ENCODE measurements around the gene CHST11.
"Not testable (repeated sequence)": the region's sequence is repeated elsewhere in the genome, so short reads cannot be mapped to it uniquely, and the experiment has no call there.

Gene CHST11

GRCh38 chr12:104608998-104609397 lies 152.2 kb downstream of the CHST11 start:
- Histone ChIP-seq H3K9me3 (peaks cover 19% of the 10 kb centered on the region), H4K20me1 (peaks cover 76% of the 10 kb centered on the region), H3K4me3 (no peak overlapping the region), H3K4me2 (no peak overlapping the region), H3K36me3 (peaks cover 69% of the 10 kb centered on the region), H3K27me3 (no peaks in the 10 kb centered on the region), H3K4me1 (peaks cover 68% of the 10 kb centered on the region), H3K9ac (no peak overlapping the region), H3K27ac (0 out of 2 replicates have a peak overlapping the region, but pooled peaks have one; percentile 7)
- TF ChIP-seq Cebpa-rat (IDR thresholded peaks at IDR 0.05), result no peak

- H3K36me3 ChIP-seq, result peaks cover 73% of the 10 kb centered on the region
- no peak for TF ChIP-seq Cebpa-rat (IDR thresholded peaks at IDR 0.05)
- no peaks in the 10 kb centered on the region for H3K27me3 ChIP-seq
- peaks cover 19% of the 10 kb centered on the region for H3K9me3 ChIP-seq
- peaks cover 76% of the 10 kb centered on the region for H4K20me1 ChIP-seq
- no peak overlapping the region for H3K9ac ChIP-seq
- H3K4me2 ChIP-seq, result no peak overlapping the region
- H3K27ac ChIP-seq, result 0 out of 2 replicates have a peak overlapping the region, but pooled peaks have one; percentile 7
- H3K4me1 ChIP-seq, result peaks cover 64% of the 10 kb centered on the region
- no peak overlapping the region for H3K4me3 ChIP-seq
Observed at GRCh38 chr12:104609445-104609844, 152.7 kb downstream of the CHST11 start.

- H3K36me3 ChIP-seq, result peaks cover 86% of the 10 kb centered on the region
- H3K9me3 ChIP-seq, result peaks cover 19% of the 10 kb centered on the region
- TF ChIP-seq Cebpa-rat (IDR thresholded peaks at IDR 0.05), result no peak
- no peak overlapping the region for H3K9ac ChIP-seq
- no peaks in the 10 kb centered on the region for H3K27me3 ChIP-seq
- 0 out of 2 replicates have a peak overlapping the region, but pooled peaks have one; percentile 6 for H3K4me2 ChIP-seq
- no peak overlapping the region for H3K27ac ChIP-seq
- H3K4me1 ChIP-seq, result peaks cover 63% of the 10 kb centered on the region
- peaks cover 76% of the 10 kb centered on the region for H4K20me1 ChIP-seq
- no peak overlapping the region for H3K4me3 ChIP-seq
Observed at GRCh38 chr12:104610513-104611235, 153.9 kb downstream of the CHST11 start.

DNA sequence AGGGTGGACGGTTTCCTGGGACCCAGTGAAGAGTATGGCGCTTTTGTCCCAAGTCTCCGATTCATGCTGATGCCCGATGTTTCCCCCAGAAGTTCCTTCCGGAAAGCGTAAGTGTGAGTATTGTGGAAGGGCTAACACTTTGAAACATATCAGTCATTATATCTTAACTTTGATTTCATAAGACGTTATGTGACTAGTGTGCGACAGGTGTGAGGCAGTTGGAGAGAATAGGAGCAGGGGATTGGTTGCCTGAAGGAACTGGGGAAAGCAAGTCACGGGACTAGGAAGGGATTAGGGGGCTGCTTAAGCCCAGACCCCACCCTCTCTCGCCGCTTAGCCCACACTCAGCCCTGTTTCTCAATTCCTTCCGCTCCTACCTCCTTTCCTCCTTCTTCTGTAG lies 154.9 kb downstream of the CHST11 start:
- peaks cover 84% of the 10 kb centered on the region for H3K36me3 ChIP-seq
- H4K20me1 ChIP-seq, result peaks cover 80% of the 10 kb centered on the region
- H3K27me3 ChIP-seq, result no peaks in the 10 kb centered on the region
- H3K4me2 ChIP-seq, result no peak overlapping the region
- H3K4me3 ChIP-seq, result no peak overlapping the region
- H3K9ac ChIP-seq, result no peak overlapping the region
- TF ChIP-seq Cebpa-rat (IDR thresholded peaks at IDR 0.05), result no peak
- no peak overlapping the region for H3K27ac ChIP-seq
- H3K4me1 ChIP-seq, result peaks cover 61% of the 10 kb centered on the region
- peaks cover 19% of the 10 kb centered on the region for H3K9me3 ChIP-seq

DNA sequence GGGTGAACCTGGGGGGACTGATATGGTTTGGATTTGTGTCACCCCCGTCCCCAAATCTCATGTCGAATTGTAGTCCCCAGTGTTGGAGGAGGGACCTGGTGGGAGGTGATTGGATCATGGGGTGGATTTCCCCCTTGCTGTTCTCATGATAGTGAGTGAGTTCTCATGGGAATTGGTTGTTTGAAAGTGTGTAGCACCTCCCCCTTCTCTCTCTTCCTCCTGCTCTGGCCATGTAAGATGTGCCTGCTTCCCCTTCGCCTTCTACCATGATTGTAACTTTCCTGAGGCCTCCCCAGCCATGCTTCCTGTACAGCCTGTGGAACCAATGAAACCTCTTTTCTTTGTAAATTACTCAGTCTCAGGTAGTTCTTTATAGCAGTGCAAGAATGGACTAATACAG lies 156.6 kb downstream of the CHST11 start:
- H3K27me3 ChIP-seq, H3K4me3 ChIP-seq, H3K27ac ChIP-seq, H3K9ac ChIP-seq: not testable (repeated sequence)
- H3K36me3 ChIP-seq, result peaks cover 82% of the 10 kb centered on the region
- peaks cover 50% of the 10 kb centered on the region for H3K4me1 ChIP-seq
- peak overlapping the region; percentile 11; the same call in 1 of the 2 replicates for H3K4me2 ChIP-seq
- H4K20me1 ChIP-seq, result peaks cover 77% of the 10 kb centered on the region
- H3K9me3 ChIP-seq, result peaks cover 19% of the 10 kb centered on the region

DNA sequence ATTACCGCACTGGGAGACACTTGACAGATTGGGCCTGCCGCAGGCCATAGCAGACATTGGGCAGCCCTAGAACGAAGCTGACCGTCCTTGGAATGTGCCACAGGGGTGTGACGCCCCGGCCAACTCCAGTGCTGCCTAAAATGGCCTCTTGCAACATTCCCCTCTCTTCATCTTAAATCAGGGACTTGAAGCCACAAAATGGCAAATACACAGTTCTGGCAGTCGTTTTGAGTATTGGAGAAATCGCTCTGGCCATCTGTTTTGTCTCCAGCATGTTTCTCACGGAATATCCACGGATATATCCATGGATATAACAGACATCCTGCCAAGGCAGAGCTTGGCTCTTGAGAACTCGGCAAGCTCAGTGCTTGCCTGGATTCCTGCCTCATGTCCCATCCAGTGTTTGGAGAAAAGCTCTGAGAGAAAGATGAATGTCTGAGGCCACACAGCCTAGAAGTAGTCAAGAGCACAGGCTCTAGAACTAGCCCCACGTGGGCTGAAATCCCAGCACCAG lies 158.4 kb downstream of the CHST11 start:
- Histone ChIP-seq H3K9me3 (peaks cover 19% of the 10 kb centered on the region), H3K27ac (0 out of 2 replicates have a peak overlapping the region, but pooled peaks have one; percentile 13), H3K27me3 (no peaks in the 10 kb centered on the region), H4K20me1 (peaks cover 77% of the 10 kb centered on the region), H3K9ac (no peak overlapping the region), H3K4me3 (no peak overlapping the region), H3K4me2 (no peak overlapping the region), H3K36me3 (peaks cover 86% of the 10 kb centered on the region), H3K4me1 (peaks cover 33% of the 10 kb centered on the region)
- TF ChIP-seq Cebpa-rat (IDR thresholded peaks at IDR 0.05), result no peak

DNA sequence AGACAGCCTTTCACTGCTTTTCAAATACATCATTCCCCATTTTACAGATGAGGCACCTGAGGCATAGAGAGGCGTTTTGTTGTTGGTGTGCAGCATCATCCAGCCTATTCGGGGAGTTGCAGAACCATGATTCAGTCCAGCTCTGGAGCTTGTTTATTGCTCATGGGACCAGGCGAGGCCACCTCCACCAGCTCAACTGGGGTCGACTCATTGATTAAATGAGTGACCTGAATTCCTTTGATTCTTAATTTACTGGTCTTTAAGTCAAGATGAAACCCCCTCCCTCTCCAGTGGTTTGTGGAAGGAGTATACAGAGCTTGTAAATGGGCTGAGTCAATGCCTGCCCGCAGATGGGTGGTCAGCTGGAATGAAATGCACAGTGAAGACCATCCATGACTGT lies 161.9 kb downstream of the CHST11 start:
- Histone ChIP-seq H3K4me1 (peaks cover 21% of the 10 kb centered on the region), H3K27me3 (no peaks in the 10 kb centered on the region), H3K9me3 (no peaks in the 10 kb centered on the region), H3K4me3 (no peak overlapping the region), H3K36me3 (peaks cover 77% of the 10 kb centered on the region), H3K9ac (no peak overlapping the region), H3K27ac (no peak overlapping the region), H4K20me1 (peaks cover 96% of the 10 kb centered on the region), H3K4me2 (no peak overlapping the region)
- no peak for TF ChIP-seq Cebpa-rat (IDR thresholded peaks at IDR 0.05)

DNA sequence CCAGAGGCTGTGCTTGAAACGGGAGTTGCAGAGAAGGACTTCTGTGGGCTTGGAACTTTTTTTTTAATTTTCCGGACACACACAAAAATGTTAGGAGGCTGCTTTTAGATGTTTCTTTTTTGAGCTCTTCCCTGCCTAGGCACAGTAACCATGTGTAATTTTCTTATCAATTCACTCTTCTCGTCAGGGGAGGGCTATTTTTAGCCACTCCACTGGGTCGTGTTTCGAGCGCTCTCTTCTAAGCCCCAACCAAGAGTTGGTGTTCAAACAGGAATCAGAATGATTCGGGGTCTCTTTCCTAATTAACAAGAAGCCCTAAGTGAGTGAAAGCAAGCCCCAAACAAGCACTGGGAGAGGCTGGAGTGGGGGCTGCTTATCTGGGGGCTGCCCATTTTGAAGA lies 162.6 kb downstream of the CHST11 start:
- no peaks in the 10 kb centered on the region for H3K27me3 ChIP-seq
- H3K4me3 ChIP-seq, result no peak overlapping the region
- no peak for TF ChIP-seq Cebpa-rat (IDR thresholded peaks at IDR 0.05)
- peaks cover 96% of the 10 kb centered on the region for H4K20me1 ChIP-seq
- no peaks in the 10 kb centered on the region for H3K9me3 ChIP-seq
- H3K4me2 ChIP-seq, result no peak overlapping the region
- H3K9ac ChIP-seq, result no peak overlapping the region
- H3K27ac ChIP-seq, result no peak overlapping the region
- peaks cover 20% of the 10 kb centered on the region for H3K4me1 ChIP-seq
- H3K36me3 ChIP-seq, result peaks cover 72% of the 10 kb centered on the region

- Histone ChIP-seq H3K27me3 (no peaks in the 10 kb centered on the region), H4K20me1 (peaks cover 96% of the 10 kb centered on the region), H3K9ac (no peak overlapping the region), H3K27ac (no peak overlapping the region), H3K4me1 (peaks cover 20% of the 10 kb centered on the region; the same call in 1 of the 2 replicates), H3K9me3 (no peaks in the 10 kb centered on the region), H3K36me3 (peaks cover 61% of the 10 kb centered on the region), H3K4me3 (no peak overlapping the region), H3K4me2 (no peak overlapping the region)
- no peak for TF ChIP-seq Cebpa-rat (IDR thresholded peaks at IDR 0.05)
Observed at GRCh38 chr12:104620837-104621531, 164.2 kb downstream of the CHST11 start.

- Histone ChIP-seq H3K27me3 (no peaks in the 10 kb centered on the region), H3K36me3 (peaks cover 55% of the 10 kb centered on the region), H3K4me2 (no peak overlapping the region), H3K4me3 (no peak overlapping the region), H3K4me1 (peaks cover 38% of the 10 kb centered on the region), H3K9me3 (no peaks in the 10 kb centered on the region), H4K20me1 (peaks cover 99% of the 10 kb centered on the region), H3K9ac (no peak overlapping the region), H3K27ac (no peak overlapping the region)
- TF ChIP-seq Cebpa-rat (IDR thresholded peaks at IDR 0.05), result no peak
Observed at GRCh38 chr12:104622928-104623327, 166.2 kb downstream of the CHST11 start.
